ENCODE measurements around the gene RASAL1. TPM values are rescaled to one million over a fixed set of nuclear protein-coding genes. Genes with fewer than 3 reads are reported as not detected.

The RASAL1 gene
- total RNA-seq, 4 donors from 2014 or later, result 1.7 TPM; not detected in 3

DNA sequence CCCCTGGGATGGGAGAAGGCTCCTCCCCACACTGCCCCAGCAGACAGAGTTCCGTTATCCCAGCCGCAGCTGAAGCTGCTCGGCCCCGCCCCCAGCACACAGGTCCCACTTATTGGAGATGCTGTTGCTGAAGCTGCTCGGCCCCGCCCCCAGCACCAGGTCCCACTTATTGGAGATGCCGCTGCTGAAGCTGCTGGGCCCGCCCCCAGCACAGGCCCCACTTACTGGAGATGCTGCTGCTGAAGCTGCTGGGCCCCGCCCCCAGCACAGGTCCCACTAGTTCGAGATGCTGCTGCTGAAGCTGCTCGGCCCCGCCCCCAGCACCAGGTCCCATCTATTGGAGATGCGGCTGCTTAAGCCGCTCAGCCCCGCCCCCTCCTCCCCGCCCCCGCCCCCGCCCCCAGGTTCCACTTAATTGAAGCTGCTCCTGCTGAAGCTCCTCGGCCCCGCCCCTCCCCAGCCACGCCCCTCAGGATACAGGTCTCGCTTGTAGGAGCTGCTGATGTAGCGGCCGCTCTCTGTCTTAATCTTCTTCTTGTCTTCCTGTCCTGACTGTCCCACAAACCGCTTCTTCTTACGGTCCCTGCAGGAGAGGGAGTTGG, 26.0 kb upstream of the RASAL1 start:
- WGBS, 2 donors (ENCODE audit: low coverage in 1 of 2), result 64% methylated on average over 9 of the region's 26 CpGs; no CpG with 5 or more reads in 1 of the 2 donors
- ATAC-seq, result no peak
- H3K27me3 ChIP-seq, result peaks cover under 1% of the 10 kb centered on the region
- H3K9me3 ChIP-seq, result no peaks in the 10 kb centered on the region
- H3K4me3 ChIP-seq, result no peak overlapping the region
- no peak for TF ChIP-seq EP300 (IDR thresholded peaks at IDR 0.05)
- TF ChIP-seq, protein P1, sequence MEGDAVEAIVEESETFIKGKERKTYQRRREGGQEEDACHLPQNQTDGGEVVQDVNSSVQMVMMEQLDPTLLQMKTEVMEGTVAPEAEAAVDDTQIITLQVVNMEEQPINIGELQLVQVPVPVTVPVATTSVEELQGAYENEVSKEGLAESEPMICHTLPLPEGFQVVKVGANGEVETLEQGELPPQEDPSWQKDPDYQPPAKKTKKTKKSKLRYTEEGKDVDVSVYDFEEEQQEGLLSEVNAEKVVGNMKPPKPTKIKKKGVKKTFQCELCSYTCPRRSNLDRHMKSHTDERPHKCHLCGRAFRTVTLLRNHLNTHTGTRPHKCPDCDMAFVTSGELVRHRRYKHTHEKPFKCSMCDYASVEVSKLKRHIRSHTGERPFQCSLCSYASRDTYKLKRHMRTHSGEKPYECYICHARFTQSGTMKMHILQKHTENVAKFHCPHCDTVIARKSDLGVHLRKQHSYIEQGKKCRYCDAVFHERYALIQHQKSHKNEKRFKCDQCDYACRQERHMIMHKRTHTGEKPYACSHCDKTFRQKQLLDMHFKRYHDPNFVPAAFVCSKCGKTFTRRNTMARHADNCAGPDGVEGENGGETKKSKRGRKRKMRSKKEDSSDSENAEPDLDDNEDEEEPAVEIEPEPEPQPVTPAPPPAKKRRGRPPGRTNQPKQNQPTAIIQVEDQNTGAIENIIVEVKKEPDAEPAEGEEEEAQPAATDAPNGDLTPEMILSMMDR (IDR thresholded peaks at IDR 0.05), result no peak
- no peak for TF ChIP-seq POLR2A (IDR thresholded peaks at IDR 0.05)
- TF ChIP-seq POLR2AphosphoS5 (IDR thresholded peaks at IDR 0.05), result no peak
- H3K36me3 ChIP-seq, result peaks cover 0 to 100% of the 10 kb centered on the region in 2 donors
- H3K27ac ChIP-seq, result no peak overlapping the region
- H3K4me1 ChIP-seq, result no peaks in the 10 kb centered on the region

DNA sequence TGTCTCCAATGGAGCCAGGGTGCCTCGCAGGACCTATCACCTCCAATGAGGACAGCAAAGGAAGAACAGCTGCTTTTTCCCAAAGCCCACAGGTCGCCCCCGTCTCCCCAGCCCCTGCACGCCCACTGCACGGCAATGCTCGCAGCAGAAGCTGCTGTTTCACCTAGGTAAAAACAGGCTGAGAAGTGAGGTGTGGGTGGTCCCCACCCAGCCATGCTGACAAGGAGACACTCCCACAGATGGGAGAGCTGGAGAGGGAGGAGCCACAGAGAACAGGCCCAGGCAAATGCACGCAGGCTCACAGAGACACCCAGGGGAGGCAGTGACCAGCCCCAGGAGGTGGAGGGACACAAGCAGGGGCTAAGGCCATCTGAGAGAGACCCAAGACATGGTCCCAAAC, 24.4 kb upstream of the RASAL1 start:
- Histone ChIP-seq H3K4me3 (no peak overlapping the region), H3K27ac (no peak overlapping the region), H3K9me3 (no peaks in the 10 kb centered on the region), H3K36me3 (peaks cover 0 to 89% of the 10 kb centered on the region in 2 donors), H3K4me1 (peaks cover 0 to 4% (median 0%) of the 10 kb centered on the region in 3 donors), H3K27me3 (peaks cover 16% of the 10 kb centered on the region)
- TF ChIP-seq, protein P1 (IDR thresholded peaks at IDR 0.05), result no peak
- TF ChIP-seq POLR2A (IDR thresholded peaks at IDR 0.05) (no peak), EP300 (IDR thresholded peaks at IDR 0.05) (no peak), POLR2AphosphoS5 (IDR thresholded peaks at IDR 0.05) (no peak)
- ATAC-seq, result no peak
- WGBS, 2 donors (ENCODE audit: low coverage in 1 of 2), result no CpG with 5 or more reads among the region's 7 CpGs

- H3K4me3 ChIP-seq, result no peak overlapping the region
- ATAC-seq, result no peak
- H3K4me1 ChIP-seq, result peaks cover 0 to 17% (median 4%) of the 10 kb centered on the region in 3 donors
- no peak overlapping the region for H3K27ac ChIP-seq
- no peaks in the 10 kb centered on the region for H3K9me3 ChIP-seq
- H3K27me3 ChIP-seq, result peaks cover 29% of the 10 kb centered on the region
- TF ChIP-seq EP300 (IDR thresholded peaks at IDR 0.05), result no peak
- no peak for TF ChIP-seq POLR2AphosphoS5 (IDR thresholded peaks at IDR 0.05)
- no peak for TF ChIP-seq POLR2A (IDR thresholded peaks at IDR 0.05)
- TF ChIP-seq, protein P1 (IDR thresholded peaks at IDR 0.05), result no peak
- WGBS, 2 donors (ENCODE audit: low coverage in 1 of 2), result 75 to 80% methylated on average over 1 to 2 of the region's 26 CpGs
- H3K36me3 ChIP-seq, result peaks cover 0 to 75% of the 10 kb centered on the region in 2 donors
Observed at GRCh38 chr12:113158439-113159203, 23.1 kb upstream of the RASAL1 start.

GRCh38 chr12:113157218-113157859, 21.8 kb upstream of the RASAL1 start:
- Histone ChIP-seq H3K27me3 (peaks cover 42% of the 10 kb centered on the region), H3K36me3 (peaks cover 0 to 63% of the 10 kb centered on the region in 2 donors), H3K9me3 (no peaks in the 10 kb centered on the region), H3K4me3 (no peak overlapping the region), H3K27ac (no peak overlapping the region), H3K4me1 (peaks cover 0 to 29% (median 13%) of the 10 kb centered on the region in 3 donors)
- TF ChIP-seq POLR2A (IDR thresholded peaks at IDR 0.05) (no peak), POLR2AphosphoS5 (IDR thresholded peaks at IDR 0.05) (no peak)
- 79 to 83% methylated on average over 4 of the region's 12 CpGs for WGBS, 2 donors (ENCODE audit: low coverage in 1 of 2)
- no peak for ATAC-seq

GRCh38 chr12:113155646-113156045, 20.1 kb upstream of the RASAL1 start:
- Histone ChIP-seq H3K4me1 (peaks cover 0 to 29% (median 13%) of the 10 kb centered on the region in 3 donors), H3K4me3 (no peak overlapping the region), H3K36me3 (peaks cover 0 to 46% of the 10 kb centered on the region in 2 donors), H3K27me3 (peaks cover 59% of the 10 kb centered on the region), H3K9me3 (no peaks in the 10 kb centered on the region), H3K27ac (no peak overlapping the region)
- TF ChIP-seq POLR2AphosphoS5 (IDR thresholded peaks at IDR 0.05), result no peak
- TF ChIP-seq, protein P1 (IDR thresholded peaks at IDR 0.05), result no peak
- TF ChIP-seq POLR2A (IDR thresholded peaks at IDR 0.05), result no peak
- TF ChIP-seq EP300 (IDR thresholded peaks at IDR 0.05), result no peak
- 46 to 49% methylated on average over 4 to 6 of the region's 7 CpGs for WGBS, 2 donors (ENCODE audit: low coverage in 1 of 2)
- ATAC-seq, result no peak
